Measurements from ENCODE around the gene C2orf42.

DNA sequence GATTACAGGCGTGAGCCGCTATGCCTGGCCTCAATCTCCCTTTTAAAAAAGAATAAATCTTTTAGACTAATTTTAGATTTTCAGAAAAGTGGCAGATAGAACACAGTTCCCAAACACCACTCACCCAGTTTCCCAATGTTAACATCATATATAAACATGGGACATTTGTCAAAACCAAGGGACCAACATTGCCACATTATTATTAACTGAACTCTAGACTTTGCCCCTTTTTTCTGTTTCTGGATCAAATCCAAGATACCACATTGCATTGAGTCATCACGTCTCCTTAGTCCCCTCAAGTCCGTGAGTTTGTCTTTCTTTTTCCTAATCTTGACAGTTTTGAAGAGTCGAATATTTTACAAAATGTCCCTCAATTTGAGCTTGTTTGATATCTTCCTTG lies 2.4 kb downstream of the C2orf42 start:
- TF ChIP-seq, protein P1, sequence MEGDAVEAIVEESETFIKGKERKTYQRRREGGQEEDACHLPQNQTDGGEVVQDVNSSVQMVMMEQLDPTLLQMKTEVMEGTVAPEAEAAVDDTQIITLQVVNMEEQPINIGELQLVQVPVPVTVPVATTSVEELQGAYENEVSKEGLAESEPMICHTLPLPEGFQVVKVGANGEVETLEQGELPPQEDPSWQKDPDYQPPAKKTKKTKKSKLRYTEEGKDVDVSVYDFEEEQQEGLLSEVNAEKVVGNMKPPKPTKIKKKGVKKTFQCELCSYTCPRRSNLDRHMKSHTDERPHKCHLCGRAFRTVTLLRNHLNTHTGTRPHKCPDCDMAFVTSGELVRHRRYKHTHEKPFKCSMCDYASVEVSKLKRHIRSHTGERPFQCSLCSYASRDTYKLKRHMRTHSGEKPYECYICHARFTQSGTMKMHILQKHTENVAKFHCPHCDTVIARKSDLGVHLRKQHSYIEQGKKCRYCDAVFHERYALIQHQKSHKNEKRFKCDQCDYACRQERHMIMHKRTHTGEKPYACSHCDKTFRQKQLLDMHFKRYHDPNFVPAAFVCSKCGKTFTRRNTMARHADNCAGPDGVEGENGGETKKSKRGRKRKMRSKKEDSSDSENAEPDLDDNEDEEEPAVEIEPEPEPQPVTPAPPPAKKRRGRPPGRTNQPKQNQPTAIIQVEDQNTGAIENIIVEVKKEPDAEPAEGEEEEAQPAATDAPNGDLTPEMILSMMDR (conservative IDR thresholded peaks at IDR 0.05; ENCODE audit: low read depth, low read length) = no peak
- no peak for TF ChIP-seq EZH2 (IDR thresholded peaks at IDR 0.05; ENCODE audit: borderline replicate concordance, low read depth, low read length, poor library complexity, severe bottlenecking)

All from A673 (cell line).